RWPE1 (cell line): ENCODE data around the gene TRMT44.
A peak's percentile ranks its signal among the peaks of the same experiment; 100 is the strongest.

Experiments
- CTCF ChIA-PET: fragments of 350-600 bp; sonication (Branson Sonifier 250); formaldehyde crosslinking; extraction: SDS; loops from one replicate; lab custom pipeline; 2021; lab: Yijun Ruan, JAX
- POLR2A ChIA-PET: fragments of 400-600 bp; formaldehyde crosslinking; extraction: SDS; loops from one replicate; lab custom pipeline; 2020; ENCODE audit warnings: antibody characterized with exemption; ENCODE audit not compliant: low non-redundant PET; lab: Yijun Ruan, JAX
- DNase-seq: peaks from one replicate; pipeline ENCODE4 v3.0.0; 2012; ENCODE audit warnings: low spot score
- H3K27ac ChIP-seq: fragments of 450-650 bp; 2 replicates; pipeline ENCODE4 v1.5.1; 2017
- CTCF ChIP-seq: fragments of 450-650 bp; conservative IDR thresholded peaks from 2 replicates; pipeline ENCODE4 v1.5.1; 2017; ENCODE audit warnings: low read depth, mild to moderate bottlenecking

Gene TRMT44

GRCh38 chr4:8427761-8428287 is 12.8 kb upstream of the TRMT44 start:
- CTCF ChIA-PET = interaction anchor here (1.1 to 1.2 kb wide), 2 partner anchors 24 to 337 kb away, joined by 3 read pairs; no protein-coding TSS in a partner anchor
- no peak for DNase-seq
- POLR2A ChIA-PET = interaction anchor here (0.6 kb wide), 1 partner anchor 9 kb away, joined by 8 read pairs; no protein-coding TSS in a partner anchor
- no peak for TF ChIP-seq CTCF
- H3K27ac ChIP-seq = peak overlapping the region; percentile 79

DNA sequence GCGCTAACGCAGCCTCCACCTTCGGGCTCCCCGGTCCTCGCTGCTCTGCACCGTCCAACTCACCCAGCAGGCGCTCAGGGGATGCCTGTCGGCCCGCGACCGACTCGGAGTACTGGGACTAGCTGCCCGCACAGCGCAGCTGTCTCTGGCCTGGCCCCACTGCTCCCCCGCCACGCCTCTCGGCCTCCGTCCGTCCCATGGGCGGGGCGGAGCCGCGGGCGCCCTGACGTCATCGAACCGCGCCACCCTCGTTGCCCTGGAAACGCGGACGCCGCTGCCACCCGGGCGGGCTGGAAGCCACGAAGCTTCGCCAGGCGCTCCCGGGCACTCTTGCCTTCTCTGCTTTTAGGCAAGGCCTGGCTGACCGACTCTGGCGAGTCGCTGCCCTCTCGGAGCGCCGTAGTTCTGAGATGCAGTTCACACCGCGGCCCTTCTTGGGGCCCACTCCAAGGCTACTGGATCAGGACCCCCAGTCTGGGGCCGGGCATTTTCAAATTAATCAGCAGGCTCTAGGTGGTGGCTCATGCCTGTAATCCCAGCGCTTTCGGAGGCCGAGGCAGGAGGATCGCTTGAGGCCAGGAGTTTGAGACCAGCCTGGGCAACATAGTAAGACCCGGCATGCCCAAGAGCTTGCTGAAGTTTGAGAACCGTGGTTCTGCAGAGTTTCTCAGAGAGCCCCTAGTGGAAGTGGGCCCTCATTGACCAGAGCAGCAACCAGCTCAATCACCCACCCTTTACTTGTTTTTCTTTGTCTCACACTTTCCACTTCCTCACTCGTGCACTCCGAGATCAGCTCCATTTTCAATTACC is 12.1 kb upstream of the TRMT44 start:
- ChIA-PET POLR2A (no interaction called here), CTCF (interaction anchor here (0.8 to 1.2 kb wide), 2 partner anchors 11 to 338 kb away, joined by 3 to 4 read pairs; partner anchors contain the start of genes ACOX3 and TRMT44)
- peak overlapping the region; percentile 79 for H3K27ac ChIP-seq
- peak; percentile 50 for TF ChIP-seq CTCF
- DNase-seq = peak; percentile 86

GRCh38 chr4:8431553-8431952 is 9.0 kb upstream of the TRMT44 start:
- POLR2A ChIA-PET = no interaction called here
- H3K27ac ChIP-seq = no peak overlapping the region
- TF ChIP-seq CTCF = no peak
- CTCF ChIA-PET = no interaction called here
- DNase-seq = no peak

GRCh38 chr4:8433136-8433535 is 7.4 kb upstream of the TRMT44 start:
- CTCF ChIA-PET = no interaction called here
- TF ChIP-seq CTCF = no peak
- H3K27ac ChIP-seq = no peak overlapping the region
- no peak for DNase-seq
- POLR2A ChIA-PET = no interaction called here

GRCh38 chr4:8434251-8435073 is 6.1 kb upstream of the TRMT44 start:
- TF ChIP-seq CTCF = no peak
- DNase-seq = no peak
- ChIA-PET CTCF (no interaction called here), POLR2A (no interaction called here)
- H3K27ac ChIP-seq = no peak overlapping the region

GRCh38 chr4:8435656-8436121 is 4.9 kb upstream of the TRMT44 start:
- H3K27ac ChIP-seq = no peak overlapping the region
- TF ChIP-seq CTCF = no peak
- DNase-seq = no peak
- POLR2A ChIA-PET = interaction anchor here (0.6 kb wide), 1 partner anchor 95 kb away, joined by 4 read pairs; no protein-coding TSS in a partner anchor
- CTCF ChIA-PET = interaction anchor here (0.6 kb wide), 2 partner anchors 9 to 191 kb away, joined by 3 read pairs; no protein-coding TSS in a partner anchor
